ENCODE results near the gene FBXO10.
"Not testable (repeated sequence)": the region's sequence is repeated elsewhere in the genome, so short reads cannot be mapped to it uniquely, and the experiment has no call there.

The FBXO10 gene

GRCh38 chr9:37575921-37576721 lies at the start of gene FBXO10:
Gene FBXO10, minus strand, starts transcription at chr9:37576380. Its CDS starts 34,612 bp downstream, at chr9:37541768.
- DNase-seq = peak; percentile 56

- no peak for DNase-seq
Observed at GRCh38 chr9:37625758-37626147, 49.6 kb upstream of the FBXO10 start.

- DNase-seq = no peak
Observed at GRCh38 chr9:37625036-37625757, 49.0 kb upstream of the FBXO10 start.

GRCh38 chr9:37624073-37624472 lies 47.9 kb upstream of the FBXO10 start:
- no peak for DNase-seq

- no peak for DNase-seq
Observed at GRCh38 chr9:37623267-37623666, 47.1 kb upstream of the FBXO10 start.

- no peak for DNase-seq
Observed at GRCh38 chr9:37622462-37622861, 46.3 kb upstream of the FBXO10 start.

- no peak for DNase-seq
Observed at GRCh38 chr9:37621273-37622121, 45.3 kb upstream of the FBXO10 start.

GRCh38 chr9:37620396-37620795 lies 44.2 kb upstream of the FBXO10 start:
- no peak for DNase-seq

GRCh38 chr9:37619806-37620205 lies 43.6 kb upstream of the FBXO10 start:
- DNase-seq = no peak

- DNase-seq = no peak
Observed at GRCh38 chr9:37618817-37619216, 42.6 kb upstream of the FBXO10 start.

- peak; percentile 2 for DNase-seq
Observed at GRCh38 chr9:37617832-37618231, 41.7 kb upstream of the FBXO10 start.

GRCh38 chr9:37617161-37617560 lies 41.0 kb upstream of the FBXO10 start:
- no peak for DNase-seq

GRCh38 chr9:37611961-37612360 lies 35.8 kb upstream of the FBXO10 start:
- DNase-seq = no peak

- no peak for DNase-seq
Observed at GRCh38 chr9:37611014-37611413, 34.8 kb upstream of the FBXO10 start.

- no peak for DNase-seq
Observed at GRCh38 chr9:37609735-37610397, 33.7 kb upstream of the FBXO10 start.

- DNase-seq = no peak
Observed at GRCh38 chr9:37608250-37608649, 32.1 kb upstream of the FBXO10 start.

GRCh38 chr9:37604296-37604695 lies 28.1 kb upstream of the FBXO10 start:
- no peak for DNase-seq

GRCh38 chr9:37602817-37603216 lies 26.6 kb upstream of the FBXO10 start:
- no peak for DNase-seq

- not testable (repeated sequence) for DNase-seq
Observed at GRCh38 chr9:37602061-37602460, 25.9 kb upstream of the FBXO10 start.

GRCh38 chr9:37596504-37596903 lies 20.3 kb upstream of the FBXO10 start:
- DNase-seq = no peak

GRCh38 chr9:37593883-37594448 lies 17.8 kb upstream of the FBXO10 start:
- DNase-seq = no peak

Data from activated CD4-positive, alpha-beta T cell treated with anti-CD3 and anti-CD28 coated beads, Interleukin-2, Interleukin-6, amounts not matched to agents 100 ng/mL and 50 ng/mL, durations not matched to agents 16 hours and 8 hours (primary cell).